CD4-positive, alpha-beta T cell (primary cell): ENCODE data around the gene MAIP1. TPM values are rescaled to one million over a fixed set of nuclear protein-coding genes. Genes with fewer than 3 reads are reported as not detected.

Experiments used
- ATAC-seq: fragments of 200-7000 bp; cut with Tn5 transposase; one replicate; pipeline ENCODE4 v1.10.0; 2022; ENCODE audit warnings: mild to moderate bottlenecking; ENCODE audit not compliant: poor library complexity
- CTCF ChIA-PET: fragments of 350-600 bp; sonication (Branson Sonifier 250); formaldehyde crosslinking; loops from one replicate; lab custom pipeline; 2021; ENCODE audit warnings: antibody characterized with exemption, inconsistent platforms; lab: Charles Lee
- POLR2A ChIA-PET: fragments of 350-600 bp; sonication (Branson Sonifier 250); formaldehyde crosslinking; loops from one replicate; lab custom pipeline; 2021; ENCODE audit warnings: antibody characterized with exemption, inconsistent platforms; lab: Charles Lee
- DNase-seq, 14 experiments: peaks; one replicate each; pipeline ENCODE4 v3.0.0-alpha.2; 2013 to 2020; ENCODE audit warnings: mixed read lengths in 2 of 14
- H3K27ac ChIP-seq, 2 donors: one replicate each; pipeline versions ENCODE4 v1.5.1 to v1.7.0; 2013; ENCODE audit warnings: low read length in 2 of 2, low read depth in 1 of 2, mild to moderate bottlenecking in 1 of 2
- H3K27me3 ChIP-seq, 2 experiments: 1 replicate in 1 of 2; 2 replicates in 1 of 2; pipeline versions ENCODE4 v1.6.1 to v1.7.0; 2013; ENCODE audit warnings: low read length in 2 of 2, control low read depth in 1 of 2, mild to moderate bottlenecking in 1 of 2, moderate library complexity in 1 of 2; ENCODE audit not compliant: insufficient read depth in 2 of 2, control insufficient read depth in 1 of 2
- H3K36me3 ChIP-seq: one replicate; pipeline ENCODE4 v1.6.1; 2013; ENCODE audit warnings: low read length, control low read depth; ENCODE audit not compliant: insufficient read depth
- H3K4me1 ChIP-seq: one replicate; pipeline ENCODE4 v1.6.1; 2013; ENCODE audit warnings: low read length, control low read depth; ENCODE audit not compliant: insufficient read depth
- H3K4me3 ChIP-seq: one replicate; pipeline ENCODE4 v1.5.1; 2013; ENCODE audit warnings: mild to moderate bottlenecking, low read length, moderate library complexity
- H3K9me3 ChIP-seq, 2 experiments: 1 replicate in 1 of 2; 2 replicates in 1 of 2; pipeline versions ENCODE4 v1.6.1 to v1.7.0; 2013; ENCODE audit warnings: low read length in 2 of 2, mild to moderate bottlenecking in 2 of 2, control low read depth in 1 of 2, moderate library complexity in 1 of 2; ENCODE audit not compliant: control insufficient read depth in 1 of 2, insufficient read depth in 1 of 2
- H3K27ac Mint-ChIP-seq: one replicate; pipeline ENCODE4 v1.8.0; 2020; ENCODE audit warnings: mixed read lengths
- H3K27me3 Mint-ChIP-seq: one replicate; pipeline ENCODE4 v1.8.0; 2021; ENCODE audit warnings: mixed read lengths
- H3K36me3 Mint-ChIP-seq: one replicate; pipeline ENCODE4 v1.8.0; 2021; ENCODE audit warnings: low read depth, mixed read lengths
- H3K4me1 Mint-ChIP-seq: one replicate; pipeline ENCODE4 v1.8.0; 2021; ENCODE audit warnings: low read depth, mixed read lengths
- H3K4me3 Mint-ChIP-seq: one replicate; pipeline ENCODE4 v1.8.0; 2020; ENCODE audit warnings: mild to moderate bottlenecking, mixed read lengths
- H3K9me3 Mint-ChIP-seq: one replicate; pipeline ENCODE4 v1.8.0; 2020; ENCODE audit warnings: mixed read lengths
- CTCF ChIP-seq: fragments of 200-600 bp; IDR thresholded peaks from one replicate; pipeline ENCODE4 v1.8.0; 2022; ENCODE audit warnings: antibody characterized with exemption, mild to moderate bottlenecking
- intact Hi-C, 2 experiments: fragments of 100-400 bp; cut with DNase I in 1 of 2; cut with micrococcal nuclease in 1 of 2; formaldehyde crosslinking; loops; one replicate each; pipeline versions ENCODE4 v1.15.1 to v1.9.0; 2023 to 2025; cut with DNase I, micrococcal nuclease
- total RNA-seq, 174 experiments: library from RNA in 2 of 174; stranded (reverse) in 2 of 174; gene quantifications; one replicate each; pipeline ENCODE4 v1.2.3 and lab custom pipeline; 2021 to 2026

Gene MAIP1
- total RNA-seq, 2 experiments from 2014 or later, result 34.6 to 35.8 TPM

DNA sequence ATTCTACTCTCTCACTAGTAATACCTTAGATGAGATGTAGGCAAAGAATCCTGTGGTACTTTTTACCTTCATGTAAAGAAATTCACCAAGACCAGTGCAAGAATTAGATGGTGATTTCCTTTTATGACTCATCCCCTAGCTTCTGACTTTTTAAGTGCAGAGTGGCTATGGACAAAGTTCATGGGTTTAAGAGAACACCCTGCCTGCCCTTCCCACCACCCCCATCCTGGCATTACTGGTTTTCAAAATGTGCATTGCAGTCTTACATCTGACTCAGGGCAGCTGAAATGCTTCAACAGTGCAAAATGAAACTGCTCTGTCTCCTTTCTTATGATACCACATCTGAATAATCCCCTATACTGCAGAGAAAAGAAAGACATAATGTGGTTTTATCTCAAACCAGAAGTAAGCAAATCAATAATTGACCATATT lies 22.6 kb downstream of the MAIP1 start:
- DNase-seq (no peak), ATAC-seq (no peak)
- Histone ChIP-seq H3K4me1 (peaks cover 4% of the 10 kb centered on the region), H3K36me3 (no peaks in the 10 kb centered on the region), H3K9me3 (no peaks in the 10 kb centered on the region), H3K27ac (no peak overlapping the region), H3K27me3 (no peaks in the 10 kb centered on the region), H3K4me3 (no peak overlapping the region)
- Mint-ChIP-seq H3K36me3 (peaks cover 3% of the 10 kb centered on the region), H3K4me3 (no peak overlapping the region), H3K27ac (no peak overlapping the region), H3K4me1 (peaks cover 5% of the 10 kb centered on the region), H3K27me3 (no peaks in the 10 kb centered on the region), H3K9me3 (no peaks in the 10 kb centered on the region)
- ChIA-PET CTCF (no interaction called here), POLR2A (no interaction called here)
- intact Hi-C loops, result loop anchor here in 1 of 2 experiments (5.0 kb wide), 1 partner anchor 724 kb away; no protein-coding TSS in a partner anchor
- TF ChIP-seq CTCF, result no peak

DNA sequence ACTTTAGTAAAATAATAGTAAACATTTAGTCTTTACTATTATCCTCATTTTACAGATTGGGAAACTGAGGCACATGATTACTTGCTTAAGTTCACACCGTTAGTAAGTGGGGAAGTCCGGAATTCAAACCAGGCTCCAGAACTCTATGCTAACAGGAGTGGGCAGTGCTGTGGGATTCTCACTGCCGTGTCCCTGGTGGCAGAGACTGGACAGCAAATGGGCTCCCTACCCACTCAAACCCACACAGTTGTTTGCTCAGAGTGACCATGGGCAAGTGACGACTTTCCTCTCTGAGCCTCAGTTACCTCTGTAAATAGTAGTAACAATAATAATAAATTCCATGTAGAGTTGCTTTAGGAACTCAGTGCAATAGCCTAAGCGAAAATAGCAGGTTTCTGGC lies 24.0 kb downstream of the MAIP1 start:
- H3K36me3 ChIP-seq, result no peaks in the 10 kb centered on the region
- Mint-ChIP-seq H3K36me3 (no peaks in the 10 kb centered on the region), H3K27ac (no peak overlapping the region), H3K4me3 (no peak overlapping the region), H3K4me1 (peaks cover 5% of the 10 kb centered on the region), H3K9me3 (no peaks in the 10 kb centered on the region), H3K27me3 (no peaks in the 10 kb centered on the region)
- H3K27me3 ChIP-seq, result no peaks in the 10 kb centered on the region
- ATAC-seq (no peak), DNase-seq (no peak)
- ChIA-PET POLR2A (interaction anchor here (1.0 kb wide), 1 partner anchor 489 kb away, joined by 3 read pairs; no protein-coding TSS in a partner anchor), CTCF (interaction anchor here (1.1 to 2.2 kb wide), 3 partner anchors 489 to 504 kb away, joined by 4 to 9 read pairs (median 8); no protein-coding TSS in a partner anchor)
- intact Hi-C loops, result loop anchor here in 1 of 2 experiments (5.0 kb wide), 1 partner anchor 723 kb away; no protein-coding TSS in a partner anchor
- H3K9me3 ChIP-seq, result no peaks in the 10 kb centered on the region
- no peak overlapping the region for H3K4me3 ChIP-seq
- no peak for TF ChIP-seq CTCF
- H3K4me1 ChIP-seq, result peaks cover 4% of the 10 kb centered on the region
- no peak overlapping the region for H3K27ac ChIP-seq

DNA sequence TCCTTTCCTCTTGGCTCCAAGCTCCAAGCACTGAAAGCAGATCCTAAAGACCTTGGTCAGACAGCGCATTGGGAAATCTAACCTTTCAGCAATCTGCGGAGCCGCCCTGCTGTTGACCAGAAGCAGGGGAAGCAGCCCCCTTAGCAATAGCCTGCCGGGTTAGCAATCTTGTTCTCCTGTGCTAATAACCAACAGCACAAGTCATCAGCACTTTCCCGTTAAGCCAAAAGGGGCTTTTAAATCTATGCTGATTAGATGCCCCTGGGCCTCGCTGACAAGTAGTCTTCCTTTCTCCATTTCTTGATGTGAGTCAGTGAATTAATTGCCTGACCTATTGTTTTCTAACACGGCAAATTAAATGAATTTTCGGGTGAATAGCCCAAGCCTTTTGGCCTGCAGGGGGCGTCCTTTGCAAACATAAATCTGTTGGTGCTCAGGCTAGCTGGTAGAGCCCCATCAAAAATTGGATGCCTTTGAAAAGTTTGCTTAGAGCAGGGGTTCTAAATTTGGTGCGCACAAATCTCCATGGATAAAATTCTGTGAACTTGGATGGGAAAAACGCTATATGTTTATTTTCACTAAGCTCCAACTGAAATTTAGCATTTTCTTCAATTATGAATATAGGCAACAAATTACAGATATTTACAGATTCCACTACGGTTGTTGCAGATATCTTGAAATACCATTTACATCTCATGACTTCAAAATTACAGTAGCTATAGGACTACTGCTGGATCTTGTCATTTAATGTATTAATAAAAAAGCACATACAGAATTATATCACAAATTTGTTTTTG lies 24.6 kb downstream of the MAIP1 start:
- POLR2A ChIA-PET, result interaction anchor here (1.0 to 1.1 kb wide), 2 partner anchors 488 to 491 kb away, joined by 3 to 4 read pairs; no protein-coding TSS in a partner anchor

More for the DNA sequence above, 24.6 kb downstream of the MAIP1 start:
- Histone ChIP-seq H3K9me3 (no peaks in the 10 kb centered on the region), H3K4me1 (peaks cover 4% of the 10 kb centered on the region), H3K4me3 (no peak overlapping the region), H3K27ac (no peak overlapping the region), H3K27me3 (no peaks in the 10 kb centered on the region), H3K36me3 (no peaks in the 10 kb centered on the region)
- peaks cover 5% of the 10 kb centered on the region for H3K4me1 Mint-ChIP-seq
- H3K4me3 Mint-ChIP-seq, result no peak overlapping the region
- intact Hi-C loops, result loop anchor here (1.0 to 5.0 kb wide), 6 partner anchors 491 to 723 kb away; no protein-coding TSS in a partner anchor
- no peaks in the 10 kb centered on the region for H3K36me3 Mint-ChIP-seq
- CTCF ChIA-PET, result interaction anchor here (0.6 to 2.2 kb wide), 6 partner anchors 14 to 504 kb away, joined by 3 to 9 read pairs (median 4); no protein-coding TSS in a partner anchor
- peak; percentile 80 for TF ChIP-seq CTCF
- H3K27me3 Mint-ChIP-seq, result no peaks in the 10 kb centered on the region
- ATAC-seq (peak; percentile 63), DNase-seq (peak; percentile 70 to 90 (median 84))
- no peak overlapping the region for H3K27ac Mint-ChIP-seq
- no peaks in the 10 kb centered on the region for H3K9me3 Mint-ChIP-seq
